NT2/D1 (cell line): ENCODE measurements around the gene LRRC36.

ENCODE experiments used
- YY1 ChIP-seq: IDR thresholded peaks from 2 replicates; pipeline ENCODE4 v1.6.1; 2011; ENCODE audit not compliant: insufficient read length, insufficient read depth
- ZNF274 ChIP-seq: IDR thresholded peaks from 2 replicates; pipeline ENCODE4 v1.6.1; 2011; ENCODE audit warnings: mild to moderate bottlenecking, low read depth, low read length

GRCh38 chr16:67327743-67328142 is 1.1 kb downstream of the LRRC36 start:
- TF ChIP-seq YY1, result no peak
- no peak for TF ChIP-seq ZNF274
